ENCODE data around the gene ZNF362.
"Not testable (repeated sequence)": the region's sequence is repeated elsewhere in the genome, so short reads cannot be mapped to it uniquely, and the experiment has no call there.

The ZNF362 gene

GRCh38 chr1:33287317-33287716 lies 31.0 kb downstream of the ZNF362 start:
- no peak for DNase-seq (ENCODE audit: low read depth)

- no peak for DNase-seq (ENCODE audit: low read depth)
Observed at GRCh38 chr1:33288976-33289857, 32.9 kb downstream of the ZNF362 start.

- no peak for DNase-seq (ENCODE audit: low read depth)
Observed at GRCh38 chr1:33289858-33290154, 33.5 kb downstream of the ZNF362 start.

- DNase-seq (ENCODE audit: low read depth), result not testable (repeated sequence)
Observed at GRCh38 chr1:33290615-33291014, 34.3 kb downstream of the ZNF362 start.

- no peak for DNase-seq (ENCODE audit: low read depth)
Observed at GRCh38 chr1:33292726-33293340, 36.5 kb downstream of the ZNF362 start.

- no peak for DNase-seq (ENCODE audit: low read depth)
Observed at GRCh38 chr1:33294071-33295010, 38.0 kb downstream of the ZNF362 start.

- no peak for DNase-seq (ENCODE audit: low read depth)
Observed at GRCh38 chr1:33295023-33295422, 38.7 kb downstream of the ZNF362 start.

GRCh38 chr1:33295450-33296081 lies 39.3 kb downstream of the ZNF362 start:
- DNase-seq (ENCODE audit: low read depth), result peak; percentile 81

- no peak for DNase-seq (ENCODE audit: low read depth)
Observed at GRCh38 chr1:33296082-33296458, 39.8 kb downstream of the ZNF362 start.

- DNase-seq (ENCODE audit: low read depth), result no peak
Observed at GRCh38 chr1:33296824-33297223, 40.5 kb downstream of the ZNF362 start.

- DNase-seq (ENCODE audit: low read depth), result no peak
Observed at GRCh38 chr1:33297911-33298622, 41.8 kb downstream of the ZNF362 start.

- DNase-seq (ENCODE audit: low read depth), result peak; percentile 25
Observed at GRCh38 chr1:33298623-33299277, 42.5 kb downstream of the ZNF362 start.

- DNase-seq (ENCODE audit: low read depth), result no peak
Observed at GRCh38 chr1:33299461-33300155, 43.3 kb downstream of the ZNF362 start.

GRCh38 chr1:33300673-33301072 lies 44.4 kb downstream of the ZNF362 start:
- no peak for DNase-seq (ENCODE audit: low read depth)

- DNase-seq (ENCODE audit: low read depth), result no peak
Observed at GRCh38 chr1:33301273-33301984, 45.1 kb downstream of the ZNF362 start.

- DNase-seq (ENCODE audit: low read depth), result no peak
Observed at GRCh38 chr1:33302325-33302724, 46.0 kb downstream of the ZNF362 start.

GRCh38 chr1:33305016-33305415 lies 48.7 kb downstream of the ZNF362 start:
- no peak for DNase-seq (ENCODE audit: low read depth)

- DNase-seq (ENCODE audit: low read depth), result no peak
Observed at GRCh38 chr1:33305816-33306652, 49.7 kb downstream of the ZNF362 start.
